T-cell (primary cell): Measurements from ENCODE around the gene LTB. TPM values are rescaled to one million over a fixed set of nuclear protein-coding genes. Genes with fewer than 3 reads are reported as not detected.
A peak's percentile ranks its signal among the peaks of the same experiment; 100 is the strongest.

ENCODE experiments used
- ATAC-seq, 4 experiments: fragments of 200-7000 bp in 3 of 4; fragments of 150-1000 bp in 1 of 4; cut with Tn5 transposase; replicated peaks in 1 of 4; 1 replicate in 3 of 4; 2 replicates in 1 of 4; pipeline ENCODE4 v1.10.0; 2021; ENCODE audit warnings: moderate library complexity in 3 of 4, mild to moderate bottlenecking in 2 of 4, moderate number of reproducible peaks in 1 of 4
- CTCF ChIA-PET, 2 donors: fragments of 300-600 bp; sonication (Branson Sonifier 250); formaldehyde crosslinking; loops; one replicate each; lab custom pipeline; 2022; ENCODE audit warnings: antibody characterized with exemption in 2 of 2; lab: Charles Lee
- POLR2A ChIA-PET, 2 donors: fragments of 300-600 bp; sonication (Branson Sonifier 250); formaldehyde crosslinking; loops; one replicate each; lab custom pipeline; 2022; ENCODE audit warnings: antibody characterized with exemption in 2 of 2; lab: Charles Lee
- DNase-seq, 35 experiments: peaks; one replicate each; pipeline versions ENCODE4 v3.0.0 to v3.0.0-alpha.2; 2013 to 2023
- H3K27ac ChIP-seq: one replicate; pipeline ENCODE4 v1.5.1; 2013; ENCODE audit warnings: low read length
- H3K27me3 ChIP-seq, 2 experiments: replicated peaks in 1 of 2; 1 replicate in 1 of 2; 2 replicates in 1 of 2; pipeline versions ENCODE4 v1.6.1 to v1.7.0; 2013; ENCODE audit warnings: low read length in 1 of 2, mixed read lengths in 1 of 2; ENCODE audit not compliant: control insufficient read depth in 2 of 2, insufficient read depth in 2 of 2; ENCODE audit errors: extremely low read depth in 1 of 2
- H3K36me3 ChIP-seq, 2 donors: 1 replicate in 1 of 2; 2 replicates in 1 of 2; pipeline versions ENCODE4 v1.6.1 to v1.7.0; 2013; ENCODE audit warnings: low read length in 1 of 2; ENCODE audit not compliant: control insufficient read depth in 2 of 2, insufficient read depth in 1 of 2; ENCODE audit errors: extremely low read depth in 1 of 2
- H3K4me1 ChIP-seq, 2 experiments: 1 replicate in 1 of 2; 2 replicates in 1 of 2; pipeline versions ENCODE4 v1.6.1 to v1.7.0; 2013; ENCODE audit warnings: low read length in 2 of 2, mixed read lengths in 1 of 2; ENCODE audit not compliant: insufficient read depth in 2 of 2, control insufficient read depth in 1 of 2; ENCODE audit errors: extremely low read depth in 1 of 2
- H3K4me3 ChIP-seq, 2 donors: 1 replicate in 1 of 2; 2 replicates in 1 of 2; pipeline versions ENCODE4 v1.5.1 to v1.7.0; 2013; ENCODE audit warnings: mild to moderate bottlenecking in 2 of 2, low read length in 1 of 2, moderate library complexity in 1 of 2; ENCODE audit not compliant: control insufficient read depth in 1 of 2; ENCODE audit errors: extremely low read depth in 1 of 2
- H3K9me3 ChIP-seq: 2 replicates; pipeline ENCODE4 v1.7.0; 2013
- H3K27ac Mint-ChIP-seq, 2 donors: one replicate each; pipeline ENCODE4 v1.8.0; 2020 to 2021; ENCODE audit warnings: mild to moderate bottlenecking in 2 of 2, mixed read lengths in 2 of 2
- H3K27me3 Mint-ChIP-seq, 2 donors: one replicate each; pipeline ENCODE4 v1.8.0; 2021 to 2022; ENCODE audit warnings: mixed read lengths in 2 of 2
- H3K36me3 Mint-ChIP-seq: one replicate; pipeline ENCODE4 v1.8.0; 2021; ENCODE audit warnings: mixed read lengths
- H3K4me1 Mint-ChIP-seq, 3 donors: one replicate each; pipeline ENCODE4 v1.8.0; 2020 to 2022; ENCODE audit warnings: mixed read lengths in 3 of 3, mild to moderate bottlenecking in 1 of 3
- H3K4me3 Mint-ChIP-seq, 3 donors: one replicate each; pipeline ENCODE4 v1.8.0; 2020 to 2022; ENCODE audit warnings: mild to moderate bottlenecking in 3 of 3, mixed read lengths in 3 of 3, moderate library complexity in 3 of 3
- H3K9me3 Mint-ChIP-seq, 3 donors: one replicate each; pipeline ENCODE4 v1.8.0; 2020 to 2022; ENCODE audit warnings: mixed read lengths in 3 of 3
- whole genome bisulfite sequencing: methylation state at CpG from one replicate; pipeline ENCODE4 v1.1.5; 2013; ENCODE audit warnings: missing lambda C conversion rate; ENCODE audit not compliant: insufficient coverage; 5-methylcytosine and 5-hydroxymethylcytosine counted together
- total RNA-seq, 35 experiments: library from RNA in 6 of 35; stranded (reverse) in 6 of 35; fragments of 120-200 nt in 1 of 35; gene quantifications; one replicate each; pipeline versions ENCODE4 v1.2.1 to v1.2.4 and lab custom pipeline; 2013 to 2026

Gene LTB
- 100 to 1,000 TPM; 398 to 926 (median 813) TPM for total RNA-seq
- 498 TPM for total RNA-seq (2013)
- 93.9 to 471 (median 246) reads per million in 29 experiments for total RNA-seq (lab: John Stamatoyannopoulos, UW)

- H3K27me3 ChIP-seq = no peaks in the 10 kb centered on the region
- no peaks in the 10 kb centered on the region for H3K9me3 ChIP-seq
- WGBS = 0% methylated on average over 1 of the region's 3 CpGs
- Mint-ChIP-seq H3K4me3 (peak within 1 kb of the TSS; percentile 97 to 100 (median 99)), H3K4me1 (peaks cover 75 to 83% (median 81%) of the 10 kb centered on the region in 3 donors), H3K27me3 (no peaks in the 10 kb centered on the region), H3K9me3 (no peaks in the 10 kb centered on the region), H3K36me3 (peaks cover 29% of the 10 kb centered on the region), H3K27ac (peak within 1 kb of the TSS; percentile 94 to 98)
- peak within 1 kb of the TSS; percentile 86 to 99 for H3K4me3 ChIP-seq
- H3K36me3 ChIP-seq = peaks cover 0 to 17% of the 10 kb centered on the region in 2 donors
- peaks cover 43 to 90% of the 10 kb centered on the region in 2 experiments for H3K4me1 ChIP-seq
- CTCF ChIA-PET = interaction anchor here (0.6 to 8.3 kb wide), 13 partner anchors 7 to 292 kb away, joined by 3 to 167 read pairs (median 5); partner anchors contain the start of genes NCR3 (in 1 of the 2), NFKBIL1 (in 1 of the 2) and TNF (in 1 of the 2)
- DNase-seq (peak; percentile 53 to 87 (median 77)), ATAC-seq (peak; percentile 66 to 76 (median 70))
- POLR2A ChIA-PET = interaction anchor here (0.6 to 1.6 kb wide), 4 partner anchors 11 to 19 kb away, joined by 3 to 6 read pairs (median 3); partner anchors contain the start of gene NCR3 (in 1 of the 2)
- peak within 1 kb of the TSS; percentile 92 for H3K27ac ChIP-seq
Measured at GRCh38 chr6:31582230-31582643, at the start of gene LTB. LTB (minus strand) TSS chr6:31582424; CDS start chr6:31582417, 7 bp downstream.

DNA sequence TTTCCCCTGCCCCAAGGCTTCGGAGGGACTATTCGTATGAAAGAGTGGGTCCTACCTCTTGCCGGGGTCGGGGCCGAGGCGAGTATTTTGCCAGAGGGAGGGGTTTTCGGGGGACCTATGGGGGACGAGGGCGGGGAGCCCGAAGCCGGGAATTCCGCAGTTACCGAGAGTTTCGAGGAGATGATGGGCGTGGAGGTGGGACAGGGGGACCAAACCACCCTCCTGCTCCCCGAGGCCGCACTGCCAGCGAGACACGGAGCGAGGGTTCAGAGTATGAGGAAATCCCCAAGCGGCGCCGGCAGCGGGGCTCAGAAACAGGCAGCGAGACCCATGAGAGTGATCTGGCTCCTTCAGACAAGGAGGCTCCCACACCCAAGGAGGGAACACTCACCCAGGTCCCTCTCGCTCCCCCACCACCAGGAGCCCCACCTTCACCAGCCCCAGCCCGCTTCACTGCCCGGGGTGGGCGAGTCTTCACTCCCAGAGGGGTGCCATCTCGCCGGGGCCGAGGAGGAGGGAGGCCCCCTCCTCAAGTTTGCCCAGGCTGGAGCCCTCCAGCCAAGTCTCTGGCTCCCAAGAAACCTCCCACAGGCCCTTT, 49.6 kb upstream of the LTB start:
- H3K4me3 ChIP-seq = no peak overlapping the region
- H3K4me1 ChIP-seq = no peaks in the 10 kb centered on the region
- Mint-ChIP-seq H3K27me3 (no peaks in the 10 kb centered on the region), H3K27ac (no peak overlapping the region), H3K4me3 (no peak overlapping the region), H3K4me1 (peaks cover 0 to 14% (median 3%) of the 10 kb centered on the region in 3 donors), H3K9me3 (no peaks in the 10 kb centered on the region), H3K36me3 (peaks cover 61% of the 10 kb centered on the region)
- 97% methylated on average over 19 of the region's 32 CpGs for WGBS
- POLR2A ChIA-PET = no interaction called here
- no peak overlapping the region for H3K27ac ChIP-seq
- no peaks in the 10 kb centered on the region for H3K27me3 ChIP-seq
- H3K36me3 ChIP-seq = peaks cover 40 to 98% of the 10 kb centered on the region in 2 donors
- DNase-seq = no peak
- no peaks in the 10 kb centered on the region for H3K9me3 ChIP-seq
- CTCF ChIA-PET = no interaction called here
- ATAC-seq = peak in 1 of 4 experiments; percentile 5

GRCh38 chr6:31631209-31631608, 49.0 kb upstream of the LTB start:
- no peak overlapping the region for H3K27ac Mint-ChIP-seq
- H3K27me3 Mint-ChIP-seq = no peaks in the 10 kb centered on the region
- Histone ChIP-seq H3K27ac (no peak overlapping the region), H3K4me1 (no peaks in the 10 kb centered on the region), H3K27me3 (no peaks in the 10 kb centered on the region), H3K4me3 (no peak overlapping the region), H3K9me3 (no peaks in the 10 kb centered on the region), H3K36me3 (peaks cover 40 to 98% of the 10 kb centered on the region in 2 donors)
- H3K4me1 Mint-ChIP-seq = peaks cover 0 to 14% (median 3%) of the 10 kb centered on the region in 3 donors
- peaks cover 60% of the 10 kb centered on the region for H3K36me3 Mint-ChIP-seq
- 99% methylated on average over 9 of the region's 16 CpGs for WGBS
- ChIA-PET POLR2A (no interaction called here), CTCF (no interaction called here)
- H3K4me3 Mint-ChIP-seq = no peak overlapping the region
- ATAC-seq = peak in 1 of 4 experiments; percentile 10
- H3K9me3 Mint-ChIP-seq = no peaks in the 10 kb centered on the region
- no peak for DNase-seq

DNA sequence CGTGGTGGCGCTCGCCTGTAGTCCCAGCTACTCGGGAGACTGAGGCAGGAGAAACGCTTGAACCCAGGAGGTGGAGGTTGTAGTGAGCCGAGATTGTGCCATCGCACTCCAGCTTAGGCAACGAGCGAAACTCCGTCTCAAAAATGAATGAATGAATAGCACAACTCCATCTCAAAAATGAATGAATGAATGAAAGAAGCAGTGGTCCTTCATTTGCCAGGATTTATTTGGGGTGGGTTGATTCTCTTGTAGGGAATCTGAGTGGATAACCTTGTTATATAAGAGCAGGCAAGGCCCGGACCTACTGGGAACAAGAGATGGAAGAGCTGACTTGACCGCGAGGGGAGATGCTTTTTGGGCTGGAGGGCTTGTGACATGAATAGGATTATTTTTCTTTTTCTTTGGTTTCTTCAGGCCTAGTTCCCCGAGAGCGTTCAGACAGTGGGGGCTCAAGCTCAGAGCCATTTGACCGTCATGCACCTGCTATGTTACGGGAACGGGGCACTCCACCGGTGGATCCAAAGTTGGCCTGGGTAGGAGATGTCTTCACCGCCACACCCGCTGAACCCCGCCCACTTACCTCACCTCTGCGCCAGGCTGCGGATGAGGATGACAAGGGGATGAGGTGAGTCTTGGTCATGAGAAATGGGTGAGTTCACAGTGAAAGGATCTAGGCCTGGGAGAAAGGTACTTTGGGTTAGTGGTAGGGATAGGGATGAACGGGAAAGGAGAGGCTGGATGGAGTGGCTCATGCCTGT, 48.1 kb upstream of the LTB start:
- H3K36me3 Mint-ChIP-seq = peaks cover 60% of the 10 kb centered on the region
- WGBS = 93% methylated on average over 14 of the region's 25 CpGs
- Histone ChIP-seq H3K9me3 (no peaks in the 10 kb centered on the region), H3K27me3 (no peaks in the 10 kb centered on the region), H3K27ac (no peak overlapping the region), H3K36me3 (peaks cover 33 to 98% of the 10 kb centered on the region in 2 donors), H3K4me3 (no peak overlapping the region), H3K4me1 (no peaks in the 10 kb centered on the region)
- DNase-seq = no peak
- H3K9me3 Mint-ChIP-seq = no peaks in the 10 kb centered on the region
- no peak for ATAC-seq
- ChIA-PET CTCF (no interaction called here), POLR2A (no interaction called here)
- peaks cover 0 to 14% (median 3%) of the 10 kb centered on the region in 3 donors for H3K4me1 Mint-ChIP-seq
- no peaks in the 10 kb centered on the region for H3K27me3 Mint-ChIP-seq
- no peak overlapping the region for H3K27ac Mint-ChIP-seq
- no peak overlapping the region for H3K4me3 Mint-ChIP-seq

DNA sequence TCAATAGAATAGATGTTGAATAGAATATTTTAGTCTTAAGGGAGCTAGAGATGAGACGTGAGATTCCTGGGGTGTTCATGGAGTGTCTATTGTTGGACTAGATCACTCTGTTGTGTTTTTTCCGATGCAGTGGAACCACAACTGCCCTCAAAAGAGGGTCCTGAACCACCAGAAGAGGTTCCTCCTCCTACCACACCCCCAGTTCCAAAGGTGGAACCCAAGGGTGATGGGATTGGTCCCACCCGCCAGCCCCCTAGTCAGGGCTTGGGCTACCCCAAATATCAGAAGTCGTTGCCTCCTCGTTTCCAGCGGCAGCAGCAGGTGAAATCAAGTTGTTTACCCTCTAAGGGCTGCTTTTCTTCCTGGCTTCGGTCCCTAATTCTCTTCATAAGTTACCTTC, 46.8 kb upstream of the LTB start:
- Mint-ChIP-seq H3K4me3 (no peak overlapping the region), H3K27ac (no peak overlapping the region)
- 94% methylated on average over 5 of the region's 7 CpGs for WGBS

GRCh38 chr6:31627690-31628287, 45.6 kb upstream of the LTB start:
- Histone ChIP-seq H3K4me1 (no peaks in the 10 kb centered on the region), H3K27me3 (no peaks in the 10 kb centered on the region), H3K36me3 (peaks cover 26 to 97% of the 10 kb centered on the region in 2 donors), H3K27ac (no peak overlapping the region), H3K9me3 (no peaks in the 10 kb centered on the region), H3K4me3 (no peak overlapping the region)
- H3K4me1 Mint-ChIP-seq = peaks cover 4 to 14% (median 4%) of the 10 kb centered on the region in 3 donors
- H3K36me3 Mint-ChIP-seq = peaks cover 61% of the 10 kb centered on the region
- no peak overlapping the region for H3K4me3 Mint-ChIP-seq
- ChIA-PET POLR2A (interaction anchor here in 1 of 2 donors (0.6 kb wide), 1 partner anchor 9 kb away, joined by 3 read pairs; no protein-coding TSS in a partner anchor), CTCF (no interaction called here)
- no peak overlapping the region for H3K27ac Mint-ChIP-seq
- 97% methylated on average over 17 of the region's 19 CpGs for WGBS
- no peaks in the 10 kb centered on the region for H3K9me3 Mint-ChIP-seq
- H3K27me3 Mint-ChIP-seq = no peaks in the 10 kb centered on the region
- DNase-seq (no peak), ATAC-seq (peak in 1 of 4 experiments; percentile 10)

More for the DNA sequence above, 46.8 kb upstream of the LTB start:
- no peaks in the 10 kb centered on the region for H3K9me3 ChIP-seq
- POLR2A ChIA-PET = no interaction called here
- CTCF ChIA-PET = no interaction called here
- Mint-ChIP-seq H3K27me3 (no peaks in the 10 kb centered on the region), H3K9me3 (no peaks in the 10 kb centered on the region), H3K36me3 (peaks cover 62% of the 10 kb centered on the region), H3K4me1 (peaks cover 0 to 14% (median 3%) of the 10 kb centered on the region in 3 donors)
- no peak for DNase-seq
- no peak overlapping the region for H3K27ac ChIP-seq
- no peak overlapping the region for H3K4me3 ChIP-seq
- H3K36me3 ChIP-seq = peaks cover 26 to 98% of the 10 kb centered on the region in 2 donors
- H3K4me1 ChIP-seq = no peaks in the 10 kb centered on the region
- H3K27me3 ChIP-seq = no peaks in the 10 kb centered on the region
- no peak for ATAC-seq
